ENCODE measurements around the gene NPAS4.

The NPAS4 gene

GRCh38 chr11:66473167-66473566 lies 52.3 kb downstream of the NPAS4 start:
- H3K27me3 Mint-ChIP-seq, result no peaks in the 10 kb centered on the region
- no peak overlapping the region for H3K27ac Mint-ChIP-seq
- H3K9me3 Mint-ChIP-seq, result no peaks in the 10 kb centered on the region
- peaks cover 9% of the 10 kb centered on the region for H3K4me1 Mint-ChIP-seq (ENCODE audit: low read depth)
- peaks cover 3% of the 10 kb centered on the region for H3K36me3 Mint-ChIP-seq (ENCODE audit: low read depth)
- no peak overlapping the region for H3K4me3 Mint-ChIP-seq

GRCh38 chr11:66473608-66474515 lies 53.0 kb downstream of the NPAS4 start:
- Mint-ChIP-seq H3K36me3 (ENCODE audit: low read depth) (peaks cover 3% of the 10 kb centered on the region), H3K9me3 (no peaks in the 10 kb centered on the region), H3K27me3 (no peaks in the 10 kb centered on the region), H3K27ac (no peak overlapping the region), H3K4me3 (no peak overlapping the region), H3K4me1 (ENCODE audit: low read depth) (peaks cover 7% of the 10 kb centered on the region)

GRCh38 chr11:66475349-66476172 lies 54.7 kb downstream of the NPAS4 start:
- no peaks in the 10 kb centered on the region for H3K27me3 Mint-ChIP-seq
- H3K4me3 Mint-ChIP-seq, result no peak overlapping the region
- H3K9me3 Mint-ChIP-seq, result no peaks in the 10 kb centered on the region
- H3K4me1 Mint-ChIP-seq (ENCODE audit: low read depth), result peaks cover 10% of the 10 kb centered on the region
- H3K27ac Mint-ChIP-seq, result no peak overlapping the region
- H3K36me3 Mint-ChIP-seq (ENCODE audit: low read depth), result peaks cover 3% of the 10 kb centered on the region
